SK-N-SH (cell line): ENCODE measurements around the gene CNTNAP2. TPM values are rescaled to one million over a fixed set of nuclear protein-coding genes. Genes with fewer than 3 reads are reported as not detected.
A peak's percentile ranks its signal among the peaks of the same experiment; 100 is the strongest.

Experiments
- CTCF ChIA-PET: fragments of 300-600, 350-600 bp; formaldehyde crosslinking; extraction: SDS; loops from one replicate; lab custom pipeline; 2021; lab: Yijun Ruan, JAX
- POLR2A ChIA-PET: fragments of 350-600 bp; sonication (Branson Sonifier 250); formaldehyde crosslinking; extraction: SDS; loops from one replicate; lab custom pipeline; 2020; ENCODE audit warnings: antibody characterized with exemption, inconsistent platforms; lab: Yijun Ruan, JAX
- DNase-seq: peaks from one replicate; pipeline ENCODE4 v3.0.0; 2012
- H2AFZ ChIP-seq: fragments of 200-600 bp; sonication (generic); 2 replicates; pipeline ENCODE4 v1.8.1; 2016; ENCODE audit warnings: antibody characterized with exemption, mild to moderate bottlenecking, low read depth
- H3F3A ChIP-seq: fragments of 200-600 bp; sonication (generic); replicated peaks from 2 replicates; pipeline ENCODE3; 2016; ENCODE audit warnings: antibody characterized with exemption, mild to moderate bottlenecking; ENCODE audit not compliant: insufficient read depth
- H3K27ac ChIP-seq, 2 experiments: fragments of 200-500 bp in 1 of 2; fragments of 200-600 bp in 1 of 2; sonication (Bioruptor generic) in 1 of 2; sonication (generic), shearing (Covaris generic) in 1 of 2; 2 replicates each; pipeline versions ENCODE4 v1.5.1 to v1.6.1; 2014 to 2016; ENCODE audit warnings: low read depth in 2 of 2, inconsistent platforms in 1 of 2, low read length in 1 of 2, mild to moderate bottlenecking in 1 of 2, mixed read lengths in 1 of 2
- H3K27me3 ChIP-seq: fragments of 200-600 bp; sonication (generic), shearing (Covaris generic); 2 replicates; pipeline ENCODE4 v1.6.1; 2016; ENCODE audit warnings: mixed run types; ENCODE audit not compliant: insufficient read depth
- H3K36me3 ChIP-seq, 2 experiments: fragments of 200-500 bp in 1 of 2; fragments of 200-600 bp in 1 of 2; sonication (Bioruptor generic) in 1 of 2; sonication (generic) in 1 of 2; replicated peaks in 1 of 2; 2 replicates each; pipeline versions ENCODE3 to v1.5.1; 2014 to 2016; ENCODE audit warnings: low read length in 1 of 2, mild to moderate bottlenecking in 1 of 2; ENCODE audit not compliant: insufficient read depth in 2 of 2, control insufficient read depth in 1 of 2
- H3K4me1 ChIP-seq, 2 experiments: fragments of 200-500 bp in 1 of 2; fragments of 200-600 bp in 1 of 2; sonication (Bioruptor generic) in 1 of 2; sonication (generic), shearing (Covaris generic) in 1 of 2; 2 replicates each; pipeline versions ENCODE4 v1.5.1 to v1.6.1; 2014 to 2016; ENCODE audit warnings: low read depth in 1 of 2, low read length in 1 of 2, mixed run types in 1 of 2; ENCODE audit not compliant: insufficient read depth in 2 of 2, control insufficient read depth in 1 of 2
- H3K4me2 ChIP-seq: fragments of 200-600 bp; sonication (generic), shearing (Covaris generic); 2 replicates; pipeline ENCODE4 v1.6.1; 2017; ENCODE audit warnings: mixed run types
- H3K4me3 ChIP-seq, 2 experiments: fragments of 200-500 bp in 1 of 2; fragments of 200-600 bp in 1 of 2; sonication (Bioruptor generic) in 1 of 2; sonication (generic), shearing (Covaris generic) in 1 of 2; 2 replicates each; pipeline versions ENCODE4 v1.5.1 to v1.8.1; 2014 to 2016; ENCODE audit warnings: low read depth in 2 of 2, inconsistent platforms in 1 of 2, low read length in 1 of 2, mild to moderate bottlenecking in 1 of 2, mixed read lengths in 1 of 2, moderate library complexity in 1 of 2
- H3K79me2 ChIP-seq: fragments of 200-600 bp; sonication (generic); 2 replicates; pipeline ENCODE4 v1.8.1; 2017; ENCODE audit warnings: mild to moderate bottlenecking; ENCODE audit not compliant: insufficient read depth
- H3K9ac ChIP-seq: fragments of 200-600 bp; sonication (generic); 2 replicates; pipeline ENCODE4 v1.6.1; 2017; ENCODE audit warnings: mixed run types
- H3K9me2 ChIP-seq: fragments of 200-600 bp; sonication (generic); 2 replicates; pipeline ENCODE4 v1.6.1; 2017; ENCODE audit warnings: mixed run types
- H3K9me3 ChIP-seq: fragments of 200-600 bp; sonication (generic); 2 replicates; pipeline ENCODE4 v1.6.1; 2017; ENCODE audit warnings: mixed run types, mild to moderate bottlenecking, moderate library complexity
- H4K20me1 ChIP-seq: fragments of 200-600 bp; sonication (generic); 2 replicates; pipeline ENCODE4 v1.6.1; 2017; ENCODE audit warnings: mild to moderate bottlenecking, mixed run types; ENCODE audit not compliant: insufficient read depth
- CHD2 ChIP-seq: fragments of 150-350 bp; IDR thresholded peaks from 2 replicates; pipeline ENCODE4 v1.6.1; 2018; ENCODE audit warnings: low read length; ENCODE audit not compliant: partially characterized antibody
- CTCF ChIP-seq: fragments of 200-600 bp; sonication (generic); IDR thresholded peaks from 2 replicates; pipeline ENCODE4 v1.6.1; 2017; ENCODE audit warnings: antibody characterized with exemption, mild to moderate bottlenecking, moderate library complexity
- ELF1 ChIP-seq: IDR thresholded peaks from 2 replicates; pipeline ENCODE4 v1.4.0; 2012
- EP300 ChIP-seq, 2 experiments: IDR thresholded peaks; 2 replicates each; pipeline versions ENCODE4 v1.4.0 to v1.6.1; 2012; ENCODE audit warnings: borderline replicate concordance in 1 of 2, low read depth in 1 of 2, low read length in 1 of 2
- FOXJ3 ChIP-seq: sonication (generic); formaldehyde crosslinking; IDR thresholded peaks from 2 replicates; pipeline ENCODE4 v1.5.1; 2020; ENCODE audit warnings: mild to moderate bottlenecking, missing genetic modification reagents
- FOXM1 ChIP-seq: IDR thresholded peaks from 2 replicates; pipeline ENCODE4 v1.4.0; 2012; ENCODE audit warnings: low read depth, mild to moderate bottlenecking
- GATA2 ChIP-seq: sonication (generic); formaldehyde crosslinking; IDR thresholded peaks from 2 replicates; pipeline ENCODE4 v1.5.0; 2020; ENCODE audit warnings: mild to moderate bottlenecking, missing genetic modification reagents
- IRF3 ChIP-seq: fragments of 150-350 bp; IDR thresholded peaks from 2 replicates; pipeline ENCODE4 v1.6.1; 2016; ENCODE audit warnings: mild to moderate bottlenecking, low read depth, low read length
- MAX ChIP-seq: IDR thresholded peaks from 2 replicates; pipeline ENCODE4 v1.4.0; 2012; ENCODE audit warnings: low read depth
- NFIC ChIP-seq: IDR thresholded peaks from 2 replicates; pipeline ENCODE4 v1.4.0; 2012; ENCODE audit warnings: borderline replicate concordance
- POLR2AphosphoS5 ChIP-seq: IDR thresholded peaks from 2 replicates; pipeline ENCODE4 v1.6.1; 2012; ENCODE audit warnings: low read depth, low read length
- RCOR1 ChIP-seq: fragments of 150-350 bp; IDR thresholded peaks from 2 replicates; pipeline ENCODE4 v1.6.1; 2017; ENCODE audit warnings: antibody characterized with exemption, low read length
- RFX5 ChIP-seq: IDR thresholded peaks from 2 replicates; pipeline ENCODE4 v1.6.1; 2012; ENCODE audit warnings: mild to moderate bottlenecking, improper control_type of control experiment, low read length
- SIN3A ChIP-seq: IDR thresholded peaks from 2 replicates; pipeline ENCODE4 v1.6.1; 2012; ENCODE audit warnings: low read depth, mild to moderate bottlenecking, low read length, moderate library complexity, borderline replicate concordance
- TAF1 ChIP-seq: IDR thresholded peaks from 2 replicates; pipeline ENCODE4 v1.6.1; 2012; ENCODE audit warnings: low read depth, mild to moderate bottlenecking, low read length, moderate library complexity, borderline replicate concordance
- TEAD4 ChIP-seq: IDR thresholded peaks from 2 replicates; pipeline ENCODE4 v1.4.0; 2012; ENCODE audit warnings: mild to moderate bottlenecking, borderline replicate concordance; ENCODE audit not compliant: insufficient read depth
- USF1 ChIP-seq: IDR thresholded peaks from 2 replicates; pipeline ENCODE4 v1.4.0; 2012; ENCODE audit warnings: low read depth, borderline replicate concordance
- WGBS: methylation state at CpG from one replicate; pipeline ENCODE4 v1.1.6; 2017; ENCODE audit warnings: low lambda C conversion rate; 5-methylcytosine and 5-hydroxymethylcytosine counted together
- polyA plus RNA-seq, 3 experiments: library from polyadenylated mRNA; depleted of rRNA; stranded (reverse); fragments of >200 nt; gene quantifications; 2 replicates each; pipeline ENCODE4 v1.2.3, GENCODE V29; 2012

CNTNAP2 gene
- polyA plus RNA-seq, 1 of the 3 experiments (the other 2 are of a cell fraction): 3.4 TPM

- TF ChIP-seq SIN3A (no peak), RFX5 (no peak), MAX (no peak)
- TF ChIP-seq, all 33 proteins: peak for 0
Measured at GRCh38 chr7:147465223-147465622, 1348.6 kb downstream of the CNTNAP2 start (continued).

- Histone ChIP-seq H4K20me1 (no peaks in the 10 kb centered on the region), H3K9me2 (no peaks in the 10 kb centered on the region), H2AFZ (peak overlapping the region; percentile 39; the same call in 1 of the 2 replicates), H3K9ac (no peak overlapping the region), H3K79me2 (no peaks in the 10 kb centered on the region), H3K36me3 (no peaks in the 10 kb centered on the region), H3F3A (no peaks in the 10 kb centered on the region), H3K4me3 (no peak overlapping the region), H3K4me1 (peaks cover 0 to 12% of the 10 kb centered on the region in 2 experiments; a peak in 2 of 4 replicates), H3K27me3 (no peaks in the 10 kb centered on the region), H3K4me2 (no peak overlapping the region), H3K9me3 (no peaks in the 10 kb centered on the region), H3K27ac (no peak overlapping the region)
- TF ChIP-seq RFX5 (no peak), SIN3A (no peak), MAX (no peak), ELF1 (no peak), IRF3 (no peak), RCOR1 (no peak), EP300 (IDR thresholded peaks at IDR 0.05; ENCODE audit: borderline replicate concordance in 1 of 2, low read depth in 1 of 2, low read length in 1 of 2) (no peak), TAF1 (no peak)
- POLR2A ChIA-PET: no interaction called here
- CTCF ChIA-PET: interaction anchor here (1.2 to 2.2 kb wide), 3 partner anchors 40 to 670 kb away, joined by 3 to 5 read pairs (median 3); no protein-coding TSS in a partner anchor
- DNase-seq: no peak
Measured at GRCh38 chr7:147472556-147472955, 1356.0 kb downstream of the CNTNAP2 start.

- Histone ChIP-seq H3K4me1 (peaks cover 0 to 12% of the 10 kb centered on the region in 2 experiments; a peak in 2 of 4 replicates), H2AFZ (peak overlapping the region; percentile 77; the same call in 1 of the 2 replicates), H3F3A (no peaks in the 10 kb centered on the region), H3K27ac (peak overlapping the region in 1 of 2 experiments; percentile 69; a peak in 1 of 4 replicates), H3K9ac (no peak overlapping the region), H3K4me3 (no peak overlapping the region), H3K79me2 (no peaks in the 10 kb centered on the region), H3K9me2 (no peaks in the 10 kb centered on the region), H3K36me3 (no peaks in the 10 kb centered on the region), H3K4me2 (no peak overlapping the region), H4K20me1 (no peaks in the 10 kb centered on the region), H3K9me3 (0 out of 2 replicates have a peak, but pooled peaks cover 3% of the 10 kb centered on the region), H3K27me3 (no peaks in the 10 kb centered on the region)
- POLR2A ChIA-PET: no interaction called here
- DNase-seq: peak; percentile 71
- 5% methylated on average over 4 of the region's 4 CpGs for WGBS
- CTCF ChIA-PET: interaction anchor here (1.2 kb wide), 1 partner anchor 10 kb away, joined by 4 read pairs; no protein-coding TSS in a partner anchor
- TF ChIP-seq FOXM1 (no peak), FOXJ3 (peak; percentile 75), NFIC (no peak; the same call in 1 of the 2 replicates), EP300 (IDR thresholded peaks at IDR 0.05; ENCODE audit: borderline replicate concordance in 1 of 2, low read depth in 1 of 2, low read length in 1 of 2) (peak; percentile 56 to 97; a peak in 3 of 4 replicates), CTCF (no peak), USF1 (no peak), CHD2 (peak; percentile 86), TEAD4 (0 out of 2 replicates have a peak, but pooled peaks have one; percentile 38), POLR2AphosphoS5 (peak; percentile 49; the same call in 1 of the 2 replicates), GATA2 (CRISPR knock-in tag) (peak; percentile 95)
Measured at GRCh38 chr7:147474862-147475261, 1358.3 kb downstream of the CNTNAP2 start.
